Stimulated activated CD8-positive, alpha-beta memory T cell treated with anti-CD3 and anti-CD28 coated beads, Interleukin-12 subunit alpha, Interleukin-12 subunit beta, amount 100 ng/mL, for 24 hours (primary cell): Measurements from ENCODE around the gene STOX2.

Experiments used
- DNase-seq: peaks from one replicate; pipeline ENCODE4 v3.0.0-alpha.2; 2020; ENCODE audit errors: extremely low read depth

Gene STOX2

GRCh38 chr4:183905081-183905592, at the start of gene STOX2:
Gene STOX2 (plus strand): TSS chr4:183905307. CDS start chr4:183906791, 1,484 bp downstream.
- DNase-seq: no peak

DNA sequence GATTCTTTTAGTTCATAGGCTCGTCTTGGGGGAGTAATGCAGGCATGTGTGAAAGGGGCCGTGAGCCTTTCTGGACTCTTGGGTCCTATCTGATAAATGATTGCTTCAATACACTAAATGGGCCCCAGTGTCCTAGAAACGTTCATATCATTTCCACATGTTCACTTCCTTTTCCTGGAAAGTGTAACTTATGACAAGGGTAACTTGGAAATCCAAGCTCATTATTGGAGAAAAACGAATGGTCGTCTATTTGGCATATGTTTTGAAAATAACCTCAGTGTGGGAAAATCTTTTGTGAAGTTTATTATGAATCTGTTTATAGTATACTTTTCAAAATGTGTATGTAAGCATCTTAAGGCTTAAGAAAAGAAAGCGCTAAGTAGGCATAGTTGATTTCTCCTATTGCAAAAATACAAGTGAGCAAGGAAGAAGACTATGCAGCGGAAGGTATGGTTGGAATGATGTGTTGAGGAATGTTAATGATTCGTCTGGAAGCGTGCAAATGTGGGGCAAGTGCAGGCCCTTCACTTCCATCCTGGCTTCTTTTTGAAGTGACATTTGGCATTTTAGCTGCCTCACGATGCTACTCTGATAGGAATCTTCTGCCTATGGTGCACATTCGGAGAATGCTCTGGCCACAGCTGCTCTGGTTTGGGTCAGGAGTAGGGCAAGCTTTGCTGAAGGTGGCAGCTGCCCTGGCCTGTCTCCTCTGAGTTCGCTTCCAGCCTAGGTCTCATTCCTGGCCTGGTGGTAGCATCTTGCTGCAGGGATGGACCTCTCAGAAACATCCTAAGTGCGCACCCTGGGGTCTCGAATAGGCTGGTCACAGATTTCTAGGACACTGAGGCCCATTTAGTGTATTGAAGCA, 49.5 kb upstream of the STOX2 start:
- DNase-seq: no peak

GRCh38 chr4:183857040-183857439, 48.1 kb upstream of the STOX2 start:
- no peak for DNase-seq

DNA sequence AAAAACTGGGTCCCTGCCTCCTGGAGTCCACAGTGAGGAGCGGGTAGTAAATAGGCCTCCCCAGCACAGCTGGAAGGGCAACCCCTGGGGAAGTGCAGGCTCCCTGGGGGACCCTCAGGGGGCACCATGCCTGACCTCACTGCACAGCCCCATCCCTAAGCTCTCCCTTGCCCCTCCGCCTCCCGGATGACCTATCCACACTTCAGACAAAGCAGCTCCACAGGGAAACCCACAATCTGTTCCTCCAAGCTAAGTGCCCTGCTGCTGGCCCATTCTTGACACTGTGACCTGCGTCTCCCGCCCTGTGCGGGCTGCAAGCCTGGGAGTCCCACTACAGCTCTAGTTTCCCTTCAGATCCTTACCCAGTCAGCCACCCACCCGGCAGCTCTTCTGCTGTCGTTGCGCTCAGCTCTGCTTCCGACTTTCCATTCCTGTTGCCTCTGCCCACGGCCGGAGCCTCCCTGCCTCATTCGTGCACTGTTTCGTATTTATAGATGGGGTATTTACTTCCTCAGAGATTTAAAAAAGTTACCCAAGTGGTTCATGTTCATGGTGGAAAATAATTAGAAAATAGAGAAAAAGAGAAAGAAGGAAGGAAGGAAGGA, 47.0 kb upstream of the STOX2 start:
- DNase-seq: no peak

GRCh38 chr4:183860119-183860518, 45.0 kb upstream of the STOX2 start:
- DNase-seq: no peak

GRCh38 chr4:183860731-183861130, 44.4 kb upstream of the STOX2 start:
- DNase-seq: no peak

GRCh38 chr4:183861426-183861825, 43.7 kb upstream of the STOX2 start:
- no peak for DNase-seq

DNA sequence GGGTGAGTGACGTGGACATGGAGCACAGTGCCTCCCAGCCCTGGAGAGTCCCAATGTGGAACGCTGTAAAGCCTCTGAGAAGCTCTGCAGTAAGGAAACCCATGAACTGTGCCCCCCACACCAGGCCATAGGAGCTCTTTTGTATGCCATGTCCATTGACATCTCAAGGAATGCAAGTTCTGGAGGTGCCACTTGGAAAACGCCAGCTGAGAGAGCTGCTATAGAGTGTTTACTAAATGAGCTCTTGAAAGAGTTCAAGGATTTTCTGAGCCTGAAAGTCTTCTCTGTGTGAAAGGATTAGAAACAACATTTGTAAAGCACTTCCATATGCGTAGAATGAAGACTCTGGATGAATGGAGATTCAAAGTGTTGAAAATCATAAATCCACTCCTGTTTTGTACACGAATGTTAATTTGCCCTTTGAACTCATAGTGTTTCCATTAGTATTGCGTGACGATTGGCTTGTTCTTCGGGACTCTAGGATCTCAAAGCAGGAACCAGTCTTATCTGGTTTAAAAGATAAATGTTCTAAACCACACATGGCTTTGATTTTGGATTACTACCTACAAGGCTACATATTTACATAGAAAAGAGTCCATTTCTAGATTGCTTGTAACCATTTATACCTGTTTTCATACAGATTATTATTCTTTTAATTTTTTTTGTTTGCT, 41.8 kb upstream of the STOX2 start:
- DNase-seq: no peak

DNA sequence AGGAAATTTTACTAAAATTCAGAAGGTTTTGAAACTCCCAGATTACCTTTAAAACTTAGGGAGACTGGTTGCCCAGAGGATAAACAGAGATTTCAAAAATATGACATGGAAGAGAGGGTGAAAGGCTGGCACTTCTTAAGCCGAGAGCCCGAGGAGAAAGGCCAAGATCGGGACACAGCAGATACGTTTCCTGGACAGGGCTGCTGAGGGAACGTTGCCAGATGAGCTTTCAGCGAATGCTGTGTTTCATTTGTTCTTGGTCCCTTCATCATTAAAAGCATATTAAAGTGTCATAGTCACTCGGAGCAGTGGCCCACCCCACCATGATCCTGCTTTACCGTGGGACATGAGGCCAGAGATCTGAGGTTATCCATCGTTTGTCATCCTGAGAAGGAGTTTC, 37.9 kb upstream of the STOX2 start:
- no peak for DNase-seq

DNA sequence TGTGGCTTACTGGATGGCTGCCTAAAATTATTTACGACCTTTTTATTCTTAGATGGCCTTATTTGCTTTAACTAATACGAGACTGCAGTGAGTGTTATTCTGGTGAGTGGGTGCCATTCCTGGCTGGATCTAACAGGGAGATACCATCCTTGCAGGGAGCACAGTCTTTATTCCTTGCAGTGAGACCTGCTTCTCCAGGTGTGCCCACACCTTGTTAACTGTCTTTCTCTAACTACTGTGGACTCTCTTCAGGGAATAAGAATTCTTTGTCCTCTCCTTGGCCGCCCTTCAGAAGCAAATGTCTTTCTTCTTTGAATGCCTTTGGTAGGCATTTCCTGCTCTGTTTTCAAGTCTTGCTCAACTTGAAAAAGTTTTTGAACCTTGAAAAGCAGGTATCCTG, 34.1 kb upstream of the STOX2 start:
- no peak for DNase-seq

- no peak for DNase-seq
These were observed 33.5 kb upstream of the STOX2 start for GRCh38 chr4:183871581-183871980.

DNA sequence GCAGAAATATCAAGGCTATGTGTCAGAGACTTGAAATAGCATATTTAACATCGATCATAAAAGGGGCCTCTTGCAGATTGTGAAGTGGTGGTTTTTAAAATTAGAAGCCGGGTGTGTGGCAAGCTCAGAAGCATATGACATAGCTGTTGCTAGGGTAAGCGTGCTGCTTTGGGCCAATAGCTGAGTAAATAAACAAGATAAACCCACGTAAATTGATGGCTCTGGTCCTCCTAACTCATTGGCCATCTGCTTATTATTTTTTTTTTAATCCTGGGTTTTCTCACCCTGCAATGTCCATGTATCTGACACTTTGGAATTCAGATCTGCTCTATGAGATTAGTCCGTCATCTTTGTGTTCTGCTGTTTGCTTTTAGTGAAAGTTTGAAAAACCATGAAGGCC, 32.6 kb upstream of the STOX2 start:
- DNase-seq: no peak

- DNase-seq: no peak
These were observed 31.5 kb upstream of the STOX2 start for GRCh38 chr4:183873409-183874185.

GRCh38 chr4:183875251-183875825, 29.8 kb upstream of the STOX2 start:
- DNase-seq: no peak

DNA sequence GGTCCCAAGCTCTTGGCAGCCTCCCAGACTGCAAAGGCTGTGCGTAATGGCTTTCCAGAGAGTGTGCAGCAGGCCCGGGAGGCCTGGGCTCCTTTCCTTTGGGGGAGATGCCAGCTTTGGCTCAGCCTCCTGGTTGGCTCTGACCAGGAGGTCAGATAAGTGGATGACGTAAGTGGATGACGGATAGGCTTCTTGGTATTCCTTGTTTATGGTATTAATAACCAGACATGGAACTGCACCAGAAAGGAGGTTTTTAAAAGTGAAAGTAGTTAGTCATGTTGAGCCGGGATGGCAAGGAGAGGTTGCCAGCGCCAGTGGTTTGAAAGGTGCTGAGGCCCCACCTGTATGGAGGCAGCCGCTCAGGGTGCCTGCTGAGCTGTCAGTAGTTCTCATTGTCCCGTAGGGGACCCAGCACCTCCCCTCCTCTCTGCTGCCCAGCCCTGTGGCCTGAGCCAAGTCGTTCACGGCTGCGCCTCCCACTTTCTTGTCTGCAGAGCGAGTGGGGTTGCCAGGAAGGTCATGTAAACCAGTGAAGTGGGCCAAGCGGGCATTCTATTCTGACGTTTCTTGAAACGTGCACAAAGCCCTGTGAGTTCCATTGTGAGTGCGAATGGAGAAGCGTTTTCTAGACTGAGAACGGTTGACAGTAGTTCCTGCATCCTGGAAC, 28.7 kb upstream of the STOX2 start:
- DNase-seq: no peak

- DNase-seq: no peak
These were observed 26.7 kb upstream of the STOX2 start for GRCh38 chr4:183878251-183878970.

- no peak for DNase-seq
These were observed 19.8 kb upstream of the STOX2 start for GRCh38 chr4:183885205-183885720.

GRCh38 chr4:183887351-183887750, 17.8 kb upstream of the STOX2 start:
- DNase-seq: no peak

GRCh38 chr4:183888564-183888963, 16.5 kb upstream of the STOX2 start:
- no peak for DNase-seq

- DNase-seq: no peak
These were observed 15.9 kb upstream of the STOX2 start for GRCh38 chr4:183889190-183889589.
